Cardiac muscle cell (in vitro differentiated cells and primary cell): ENCODE measurements around the gene PDZRN4. TPM values are rescaled to one million over a fixed set of nuclear protein-coding genes. Genes with fewer than 3 reads are reported as not detected.

Experiments
- DNase-seq, 2 donors: peaks; one replicate each; pipeline versions ENCODE4 v3.0.0 to v3.0.0-alpha.2; 2010 to 2017; ENCODE audit warnings: low read depth in 1 of 2, low spot score in 1 of 2
- H3K27ac ChIP-seq: fragments of 200-600 bp; sonication (generic); 2 replicates; pipeline ENCODE4 v1.5.1; 2016
- H3K27me3 ChIP-seq: fragments of 200-600 bp; sonication (generic); 2 replicates; pipeline ENCODE4 v1.6.0; 2016; ENCODE audit warnings: control low read depth
- H3K36me3 ChIP-seq: fragments of 200-600 bp; sonication (generic); 2 replicates; pipeline ENCODE4 v1.5.1; 2016; ENCODE audit warnings: control low read depth
- H3K4me1 ChIP-seq: fragments of 200-600 bp; sonication (generic); 2 replicates; pipeline ENCODE4 v1.8.1; 2017; ENCODE audit warnings: low read depth, mild to moderate bottlenecking, mixed run types
- H3K4me3 ChIP-seq: fragments of 200-600 bp; sonication (generic); 2 replicates; pipeline ENCODE4 v1.5.1; 2016; ENCODE audit warnings: mild to moderate bottlenecking
- H3K9me3 ChIP-seq: fragments of 200-600 bp; sonication (generic); 2 replicates; pipeline ENCODE4 v1.5.1; 2017; ENCODE audit warnings: low read depth, mild to moderate bottlenecking, control low read depth
- polyA plus RNA-seq: library from polyadenylated mRNA; unstranded; fragments of >200 nt; fragmentation: Nextera tagmentation; extraction: Ambion mirVana; gene quantifications from 2 replicates; pipeline ENCODE4 v1.2.1, GENCODE V29; 2016
- total RNA-seq: library from RNA; depleted of rRNA; stranded (reverse); fragments of >200 nt; gene quantifications from 2 replicates; pipeline ENCODE4 v1.2.3, GENCODE V29; 2016
- TF ChIP-seq, protein P1 (sequence below): IDR thresholded peaks from 2 replicates; pipeline ENCODE4 v1.5.1; 2012; ENCODE audit warnings: low read depth, mild to moderate bottlenecking, low read length

The PDZRN4 gene
- total and polyA plus RNA-seq, 2 experiments from 2014 or later, result 2.9 to 5.0 TPM

- Histone ChIP-seq H3K27me3 (no peaks in the 10 kb centered on the region), H3K4me1 (peaks cover 16% of the 10 kb centered on the region), H3K27ac (no peak overlapping the region), H3K9me3 (no peaks in the 10 kb centered on the region), H3K36me3 (no peaks in the 10 kb centered on the region), H3K4me3 (no peak overlapping the region)
- TF ChIP-seq, protein P1, sequence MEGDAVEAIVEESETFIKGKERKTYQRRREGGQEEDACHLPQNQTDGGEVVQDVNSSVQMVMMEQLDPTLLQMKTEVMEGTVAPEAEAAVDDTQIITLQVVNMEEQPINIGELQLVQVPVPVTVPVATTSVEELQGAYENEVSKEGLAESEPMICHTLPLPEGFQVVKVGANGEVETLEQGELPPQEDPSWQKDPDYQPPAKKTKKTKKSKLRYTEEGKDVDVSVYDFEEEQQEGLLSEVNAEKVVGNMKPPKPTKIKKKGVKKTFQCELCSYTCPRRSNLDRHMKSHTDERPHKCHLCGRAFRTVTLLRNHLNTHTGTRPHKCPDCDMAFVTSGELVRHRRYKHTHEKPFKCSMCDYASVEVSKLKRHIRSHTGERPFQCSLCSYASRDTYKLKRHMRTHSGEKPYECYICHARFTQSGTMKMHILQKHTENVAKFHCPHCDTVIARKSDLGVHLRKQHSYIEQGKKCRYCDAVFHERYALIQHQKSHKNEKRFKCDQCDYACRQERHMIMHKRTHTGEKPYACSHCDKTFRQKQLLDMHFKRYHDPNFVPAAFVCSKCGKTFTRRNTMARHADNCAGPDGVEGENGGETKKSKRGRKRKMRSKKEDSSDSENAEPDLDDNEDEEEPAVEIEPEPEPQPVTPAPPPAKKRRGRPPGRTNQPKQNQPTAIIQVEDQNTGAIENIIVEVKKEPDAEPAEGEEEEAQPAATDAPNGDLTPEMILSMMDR, result no peak
- DNase-seq, result no peak
Measured at GRCh38 chr12:41589878-41590277, 401.8 kb downstream of the PDZRN4 start.

DNA sequence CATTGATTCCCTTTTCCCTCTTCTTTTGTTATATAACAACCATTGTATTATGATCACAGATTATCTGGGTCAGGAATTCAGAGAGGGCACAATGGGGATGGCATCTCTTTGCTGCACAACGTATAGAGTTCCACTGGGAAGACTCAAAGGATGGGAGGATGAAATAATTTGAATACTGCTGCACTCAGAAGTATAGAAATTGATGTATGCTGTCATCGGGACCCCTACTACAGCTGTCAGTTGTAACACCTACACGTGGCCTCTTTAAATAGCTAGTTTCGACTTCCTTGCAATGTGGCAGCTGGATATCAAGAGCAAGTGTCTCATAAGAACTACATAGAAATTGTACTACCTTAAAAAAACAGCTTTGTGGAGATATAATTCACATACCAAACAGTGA, 408.1 kb downstream of the PDZRN4 start:
- TF ChIP-seq, protein P1, result no peak
- Histone ChIP-seq H3K4me1 (no peaks in the 10 kb centered on the region), H3K27ac (no peak overlapping the region), H3K4me3 (no peak overlapping the region), H3K36me3 (no peaks in the 10 kb centered on the region), H3K9me3 (no peaks in the 10 kb centered on the region), H3K27me3 (no peaks in the 10 kb centered on the region)
- no peak for DNase-seq

GRCh38 chr12:41604830-41605229, 416.7 kb downstream of the PDZRN4 start:
- no peak overlapping the region for H3K27ac ChIP-seq
- no peak overlapping the region for H3K4me3 ChIP-seq
- DNase-seq, result peak in 1 of 2 donors; percentile 8
- TF ChIP-seq, protein P1, result no peak
- no peaks in the 10 kb centered on the region for H3K27me3 ChIP-seq
- peaks cover 13% of the 10 kb centered on the region for H3K4me1 ChIP-seq
- no peaks in the 10 kb centered on the region for H3K36me3 ChIP-seq
- H3K9me3 ChIP-seq, result no peaks in the 10 kb centered on the region

GRCh38 chr12:41605545-41606305, 417.6 kb downstream of the PDZRN4 start:
- no peaks in the 10 kb centered on the region for H3K9me3 ChIP-seq
- H3K27ac ChIP-seq, result no peak overlapping the region
- H3K4me3 ChIP-seq, result no peak overlapping the region
- no peaks in the 10 kb centered on the region for H3K27me3 ChIP-seq
- no peak for DNase-seq
- TF ChIP-seq, protein P1, result no peak
- peaks cover 13% of the 10 kb centered on the region for H3K4me1 ChIP-seq
- H3K36me3 ChIP-seq, result no peaks in the 10 kb centered on the region

- no peak overlapping the region for H3K27ac ChIP-seq
- no peaks in the 10 kb centered on the region for H3K36me3 ChIP-seq
- no peaks in the 10 kb centered on the region for H3K9me3 ChIP-seq
- H3K4me1 ChIP-seq, result peaks cover 13% of the 10 kb centered on the region
- no peaks in the 10 kb centered on the region for H3K27me3 ChIP-seq
- H3K4me3 ChIP-seq, result no peak overlapping the region
- TF ChIP-seq, protein P1, result no peak
- no peak for DNase-seq
Measured at GRCh38 chr12:41606468-41607445, 418.6 kb downstream of the PDZRN4 start.
